Activated naive CD4-positive, alpha-beta T cell treated with anti-CD3 and anti-CD28 coated beads, Interleukin-2, amount 10 ng/mL, durations not matched to agents 7 days and 5 days (primary cell): Measurements from ENCODE around the gene JADE3.

Source experiments
- CTCF ChIA-PET: fragments of 350-600 bp; sonication (Branson Sonifier 250); formaldehyde crosslinking; loops from one replicate; lab custom pipeline; 2021; ENCODE audit warnings: antibody characterized with exemption; lab: Charles Lee
- DNase-seq: peaks from one replicate; pipeline ENCODE4 v3.0.0-alpha.2; 2020
- H3K27ac Mint-ChIP-seq: one replicate; pipeline ENCODE4 v1.8.0; 2021; ENCODE audit warnings: mild to moderate bottlenecking, moderate library complexity, mixed read lengths
- H3K27me3 Mint-ChIP-seq: one replicate; pipeline ENCODE4 v1.8.0; 2021; ENCODE audit warnings: mild to moderate bottlenecking, mixed read lengths
- H3K36me3 Mint-ChIP-seq: one replicate; pipeline ENCODE4 v1.8.0; 2021; ENCODE audit warnings: mixed read lengths
- H3K4me1 Mint-ChIP-seq: one replicate; pipeline ENCODE4 v1.8.0; 2021; ENCODE audit warnings: mixed read lengths
- H3K4me3 Mint-ChIP-seq: one replicate; pipeline ENCODE4 v1.8.0; 2021; ENCODE audit warnings: mild to moderate bottlenecking, moderate library complexity, mixed read lengths
- H3K9me3 Mint-ChIP-seq: one replicate; pipeline ENCODE4 v1.8.0; 2021; ENCODE audit warnings: mixed read lengths

The JADE3 gene

GRCh38 chrX:47091149-47091775 lies 179.0 kb downstream of the JADE3 start:
- CTCF ChIA-PET, result interaction anchor here (0.9 kb wide), 1 partner anchor 16 kb away, joined by 3 read pairs; no protein-coding TSS in a partner anchor
- Mint-ChIP-seq H3K9me3 (no peaks in the 10 kb centered on the region), H3K4me3 (no peak overlapping the region), H3K27ac (peak overlapping the region; percentile 29), H3K27me3 (no peaks in the 10 kb centered on the region), H3K4me1 (peaks cover 9% of the 10 kb centered on the region), H3K36me3 (no peaks in the 10 kb centered on the region)
- no peak for DNase-seq

- Mint-ChIP-seq H3K27ac (no peak overlapping the region), H3K9me3 (no peaks in the 10 kb centered on the region), H3K4me1 (peaks cover 9% of the 10 kb centered on the region), H3K36me3 (no peaks in the 10 kb centered on the region), H3K4me3 (no peak overlapping the region), H3K27me3 (no peaks in the 10 kb centered on the region)
- CTCF ChIA-PET, result interaction anchor here (0.7 to 1.2 kb wide), 4 partner anchors 8 to 440 kb away, joined by 3 to 10 read pairs (median 4); no protein-coding TSS in a partner anchor
- DNase-seq, result no peak
These were observed 181.0 kb downstream of the JADE3 start for GRCh38 chrX:47093248-47093647.

GRCh38 chrX:47093860-47094259 lies 181.6 kb downstream of the JADE3 start:
- DNase-seq, result no peak
- Mint-ChIP-seq H3K4me1 (peaks cover 9% of the 10 kb centered on the region), H3K27me3 (no peaks in the 10 kb centered on the region), H3K9me3 (no peaks in the 10 kb centered on the region), H3K4me3 (no peak overlapping the region), H3K27ac (no peak overlapping the region), H3K36me3 (no peaks in the 10 kb centered on the region)
- CTCF ChIA-PET, result interaction anchor here (0.7 to 1.2 kb wide), 3 partner anchors 8 to 441 kb away, joined by 3 to 10 read pairs (median 4); no protein-coding TSS in a partner anchor

- no peak for DNase-seq
- Mint-ChIP-seq H3K9me3 (no peaks in the 10 kb centered on the region), H3K27ac (no peak overlapping the region), H3K36me3 (no peaks in the 10 kb centered on the region), H3K27me3 (no peaks in the 10 kb centered on the region), H3K4me3 (no peak overlapping the region), H3K4me1 (no peaks in the 10 kb centered on the region)
- CTCF ChIA-PET, result no interaction called here
These were observed 184.8 kb downstream of the JADE3 start for GRCh38 chrX:47097018-47097417.

DNA sequence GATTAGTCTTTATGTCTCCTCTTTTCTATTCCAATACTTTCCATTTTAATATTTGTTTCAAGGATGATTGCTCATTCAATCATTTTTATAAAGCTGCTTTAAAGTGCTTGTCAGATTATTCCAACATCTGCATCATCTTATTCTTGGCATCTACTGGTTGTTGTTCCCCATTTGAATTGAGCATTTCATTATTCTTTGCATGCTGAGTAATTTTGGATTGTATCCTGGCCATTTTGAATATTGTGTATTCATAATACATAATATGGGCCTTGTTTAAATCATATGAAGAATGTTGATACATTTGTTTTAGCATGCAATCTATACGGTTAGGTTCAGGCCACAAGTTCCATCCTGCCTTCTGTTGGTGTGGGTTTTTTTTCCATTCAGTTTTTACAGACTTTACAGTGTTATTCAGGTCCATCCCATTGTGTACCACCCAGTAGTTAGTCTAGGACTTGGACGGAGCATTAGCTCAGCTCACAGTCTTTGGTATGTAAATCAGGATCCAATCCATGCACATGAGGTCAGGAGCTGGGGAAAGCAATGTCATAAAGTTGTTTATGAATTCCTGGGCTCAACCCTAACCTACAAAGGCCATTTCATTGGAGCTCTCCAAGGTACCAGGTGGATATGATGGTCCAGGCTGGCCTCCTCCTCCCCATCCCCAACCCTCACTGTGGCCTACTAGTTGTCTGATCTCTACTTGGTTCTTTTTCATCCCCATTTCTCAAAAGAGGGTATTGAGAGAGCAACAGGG lies 186.3 kb downstream of the JADE3 start:
- H3K4me3 Mint-ChIP-seq, result no peak overlapping the region
- no peak overlapping the region for H3K27ac Mint-ChIP-seq
- H3K4me1 Mint-ChIP-seq, result no peaks in the 10 kb centered on the region
- no peaks in the 10 kb centered on the region for H3K36me3 Mint-ChIP-seq
- no peak for DNase-seq
- CTCF ChIA-PET, result interaction anchor here (0.6 kb wide), 1 partner anchor 1881 kb away, joined by 5 read pairs; no protein-coding TSS in a partner anchor
- H3K27me3 Mint-ChIP-seq, result no peaks in the 10 kb centered on the region
- no peaks in the 10 kb centered on the region for H3K9me3 Mint-ChIP-seq

GRCh38 chrX:47101206-47101605 lies 189.0 kb downstream of the JADE3 start:
- no peak for DNase-seq
- Mint-ChIP-seq H3K27ac (no peak overlapping the region), H3K27me3 (no peaks in the 10 kb centered on the region), H3K4me3 (no peak overlapping the region), H3K9me3 (no peaks in the 10 kb centered on the region), H3K36me3 (no peaks in the 10 kb centered on the region), H3K4me1 (no peaks in the 10 kb centered on the region)
- CTCF ChIA-PET, result interaction anchor here (1.0 kb wide), 1 partner anchor 8 kb away, joined by 4 read pairs; no protein-coding TSS in a partner anchor
